ENCODE results near the gene SERPINA4.

The SERPINA4 gene

GRCh38 chr14:94535506-94535905 is 25.7 kb upstream of the SERPINA4 start:
- TF ChIP-seq, protein P1, sequence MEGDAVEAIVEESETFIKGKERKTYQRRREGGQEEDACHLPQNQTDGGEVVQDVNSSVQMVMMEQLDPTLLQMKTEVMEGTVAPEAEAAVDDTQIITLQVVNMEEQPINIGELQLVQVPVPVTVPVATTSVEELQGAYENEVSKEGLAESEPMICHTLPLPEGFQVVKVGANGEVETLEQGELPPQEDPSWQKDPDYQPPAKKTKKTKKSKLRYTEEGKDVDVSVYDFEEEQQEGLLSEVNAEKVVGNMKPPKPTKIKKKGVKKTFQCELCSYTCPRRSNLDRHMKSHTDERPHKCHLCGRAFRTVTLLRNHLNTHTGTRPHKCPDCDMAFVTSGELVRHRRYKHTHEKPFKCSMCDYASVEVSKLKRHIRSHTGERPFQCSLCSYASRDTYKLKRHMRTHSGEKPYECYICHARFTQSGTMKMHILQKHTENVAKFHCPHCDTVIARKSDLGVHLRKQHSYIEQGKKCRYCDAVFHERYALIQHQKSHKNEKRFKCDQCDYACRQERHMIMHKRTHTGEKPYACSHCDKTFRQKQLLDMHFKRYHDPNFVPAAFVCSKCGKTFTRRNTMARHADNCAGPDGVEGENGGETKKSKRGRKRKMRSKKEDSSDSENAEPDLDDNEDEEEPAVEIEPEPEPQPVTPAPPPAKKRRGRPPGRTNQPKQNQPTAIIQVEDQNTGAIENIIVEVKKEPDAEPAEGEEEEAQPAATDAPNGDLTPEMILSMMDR (IDR thresholded peaks at IDR 0.05; ENCODE audit: control insufficient read depth, insufficient read depth, low read depth, low read length, missing control alignments) = no peak
- DNase-seq (ENCODE audit: low read depth) = no peak
- no peak overlapping the region for H3K4me3 ChIP-seq (ENCODE audit: control insufficient read depth, low read depth, low read length)

GRCh38 chr14:94536836-94537235 is 24.4 kb upstream of the SERPINA4 start:
- TF ChIP-seq, protein P1 (IDR thresholded peaks at IDR 0.05; ENCODE audit: control insufficient read depth, insufficient read depth, low read depth, low read length, missing control alignments) = peak; percentile 13
- DNase-seq (ENCODE audit: low read depth) = no peak
- H3K4me3 ChIP-seq (ENCODE audit: control insufficient read depth, low read depth, low read length) = no peak overlapping the region

- no peak for DNase-seq (ENCODE audit: low read depth)
- TF ChIP-seq, protein P1 (IDR thresholded peaks at IDR 0.05; ENCODE audit: control insufficient read depth, insufficient read depth, low read depth, low read length, missing control alignments) = no peak
- no peak overlapping the region for H3K4me3 ChIP-seq (ENCODE audit: control insufficient read depth, low read depth, low read length)
Measured at GRCh38 chr14:94538070-94538740, 23.0 kb upstream of the SERPINA4 start.

DNA sequence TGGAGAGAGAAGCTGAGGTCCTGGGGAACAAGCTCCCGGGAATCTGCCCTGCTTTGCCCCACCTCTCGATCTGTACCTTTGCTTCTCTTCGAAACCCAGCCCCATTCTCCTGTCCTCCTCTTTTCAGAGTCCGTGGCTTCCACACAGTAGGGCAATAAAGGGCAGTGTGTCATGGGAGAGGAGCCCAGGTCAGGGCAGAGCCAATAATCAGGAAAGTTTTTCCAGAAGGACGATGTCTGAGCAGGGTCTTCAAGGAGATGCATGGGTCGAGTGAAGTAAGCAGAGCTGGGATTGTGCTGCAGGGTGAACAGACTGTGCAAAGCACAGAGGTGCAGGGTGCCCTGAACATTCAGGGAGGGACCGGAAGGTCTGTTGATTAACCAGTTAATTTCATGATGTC is 22.1 kb upstream of the SERPINA4 start:
- no peak overlapping the region for H3K4me3 ChIP-seq (ENCODE audit: control insufficient read depth, low read depth, low read length)
- DNase-seq (ENCODE audit: low read depth) = no peak
- TF ChIP-seq, protein P1 (IDR thresholded peaks at IDR 0.05; ENCODE audit: control insufficient read depth, insufficient read depth, low read depth, low read length, missing control alignments) = no peak

DNA sequence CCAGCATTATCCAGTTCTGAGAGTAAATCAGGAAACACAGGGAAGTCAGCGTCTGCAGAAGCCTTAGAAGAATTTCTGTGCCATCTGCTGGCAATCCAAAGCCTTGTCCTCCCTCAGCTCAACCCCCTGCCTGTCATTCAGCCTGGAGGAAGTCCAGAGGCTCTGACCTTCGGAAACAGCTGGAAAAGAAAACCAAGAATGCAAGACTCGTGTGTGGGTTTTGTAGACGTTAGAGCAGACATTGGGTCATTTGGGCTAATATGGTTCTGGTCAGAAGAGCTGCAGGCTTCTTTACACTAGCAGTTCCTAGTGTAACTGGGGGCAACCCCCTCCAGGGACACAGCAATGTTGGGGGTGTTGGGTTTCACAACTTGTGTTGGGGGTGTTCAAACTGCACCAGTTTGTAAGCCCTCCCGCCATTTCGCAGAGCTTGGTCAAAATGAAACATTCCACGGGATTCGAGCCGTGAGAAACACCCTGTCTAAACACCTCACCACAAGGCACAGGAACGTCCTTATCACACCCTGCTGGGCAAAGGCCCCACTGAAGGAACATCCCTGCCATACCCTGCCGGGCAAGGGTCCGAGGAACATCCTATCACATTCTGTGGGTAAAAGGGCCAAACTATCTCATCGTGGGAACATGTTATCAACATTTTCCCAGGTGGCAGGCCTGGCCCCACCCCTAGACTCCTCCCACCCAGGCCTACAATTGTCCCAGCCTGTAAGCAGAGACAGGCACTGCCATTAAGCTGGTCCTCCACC is 21.0 kb upstream of the SERPINA4 start:
- TF ChIP-seq, protein P1 (IDR thresholded peaks at IDR 0.05; ENCODE audit: control insufficient read depth, insufficient read depth, low read depth, low read length, missing control alignments) = peak; percentile 32
- H3K4me3 ChIP-seq (ENCODE audit: control insufficient read depth, low read depth, low read length) = no peak overlapping the region
- DNase-seq (ENCODE audit: low read depth) = peak; percentile 5

GRCh38 chr14:94541234-94541975 is 19.8 kb upstream of the SERPINA4 start:
- DNase-seq (ENCODE audit: low read depth) = no peak
- H3K4me3 ChIP-seq (ENCODE audit: control insufficient read depth, low read depth, low read length) = no peak overlapping the region
- TF ChIP-seq, protein P1 (IDR thresholded peaks at IDR 0.05; ENCODE audit: control insufficient read depth, insufficient read depth, low read depth, low read length, missing control alignments) = no peak
